ENCODE data around the gene HLA-A. TPM values are rescaled to one million over a fixed set of nuclear protein-coding genes. Genes with fewer than 3 reads are reported as not detected.

HLA-A gene
- 200 and 228 TPM in 2 replicates for total RNA-seq

GRCh38 chr6:29942275-29943052 lies at the start of gene HLA-A:
TSS of gene HLA-A (plus strand) at chr6:29942532. CDS start at chr6:29942554, 22 bp downstream.

Small RNA genes lying within 50 kb of the gene (small RNA-seq; reads per million reads assigned to genes)
- gene HLA-U, result not detected

Other genes starting within 250 kb of the HLA-A start
- gene HLA-F, start 219.1 kb upstream of the HLA-A start, total RNA-seq, result 4.8 and 8.4 TPM in 2 replicates
- gene HLA-G, start 114.7 kb upstream of the HLA-A start, total RNA-seq, result 0.20 TPM in 1 of 2 replicates, not detected in the other
- 28.7 and 38.6 TPM in 2 replicates for gene POLR1H, start 118.7 kb downstream of the HLA-A start, total RNA-seq
- gene PPP1R11, start 124.7 kb downstream of the HLA-A start, total RNA-seq, result 29.9 and 30.1 TPM in 2 replicates
- gene RNF39, start 133.2 kb downstream of the HLA-A start, total RNA-seq, result not detected in 2 replicates
- not detected in 2 replicates for gene TRIM31, start 170.6 kb downstream of the HLA-A start, total RNA-seq
- not detected in 2 replicates for gene TRIM40, start 193.6 kb downstream of the HLA-A start, total RNA-seq
- gene TRIM10, start 218.7 kb downstream of the HLA-A start, total RNA-seq, result not detected in 2 replicates
- not detected in 2 replicates for gene TRIM15, start 221.0 kb downstream of the HLA-A start, total RNA-seq